Activated B cell treated with CpG ODN at 0.5 μM for 24 hours (primary cell): ENCODE data around the gene RGS14. TPM values are rescaled to one million over a fixed set of nuclear protein-coding genes. Genes with fewer than 3 reads are reported as not detected.

Experiments
- ATAC-seq: fragments of 200-7000 bp; cut with Tn5 transposase; one replicate; pipeline ENCODE4 v1.10.0; 2021; ENCODE audit warnings: low read depth, mild to moderate bottlenecking, moderate library complexity
- CTCF ChIA-PET: fragments of 350-600 bp; sonication (Branson Sonifier 250); formaldehyde crosslinking; loops from one replicate; lab custom pipeline; 2021; ENCODE audit warnings: antibody characterized with exemption; lab: Charles Lee
- POLR2A ChIA-PET: fragments of 350-600 bp; sonication (Branson Sonifier 250); formaldehyde crosslinking; loops from one replicate; lab custom pipeline; 2021; ENCODE audit warnings: antibody characterized with exemption; lab: Charles Lee
- DNase-seq: peaks from one replicate; pipeline ENCODE4 v3.0.0; 2022
- H3K27ac Mint-ChIP-seq: one replicate; pipeline ENCODE4 v1.8.0; 2020; ENCODE audit warnings: mixed read lengths
- H3K27me3 Mint-ChIP-seq: one replicate; pipeline ENCODE4 v1.8.0; 2021; ENCODE audit warnings: mixed read lengths
- H3K36me3 Mint-ChIP-seq: one replicate; pipeline ENCODE4 v1.8.0; 2021; ENCODE audit warnings: low read depth, mixed read lengths
- H3K4me1 Mint-ChIP-seq: one replicate; pipeline ENCODE4 v1.8.0; 2021; ENCODE audit warnings: mixed read lengths
- H3K4me3 Mint-ChIP-seq: one replicate; pipeline ENCODE4 v1.8.0; 2020; ENCODE audit warnings: mild to moderate bottlenecking, mixed read lengths
- H3K9me3 Mint-ChIP-seq: one replicate; pipeline ENCODE4 v1.8.0; 2020; ENCODE audit warnings: mixed read lengths
- intact Hi-C: fragments of 100-400 bp; cut with micrococcal nuclease; formaldehyde crosslinking; loops from one replicate; pipeline ENCODE4 v1.15.1; 2024
- total RNA-seq: library from RNA; stranded (reverse); gene quantifications from 2 replicates; pipeline ENCODE4 v1.2.3, GENCODE V29; 2022
- TF ChIP-seq, protein P1 (sequence below): fragments of 200-600 bp; IDR thresholded peaks from one replicate; pipeline ENCODE4 v1.8.0; 2022; ENCODE audit warnings: antibody characterized with exemption, mild to moderate bottlenecking

RGS14 gene
- total RNA-seq, 1 donor from 2014 or later: 58.3 TPM

DNA sequence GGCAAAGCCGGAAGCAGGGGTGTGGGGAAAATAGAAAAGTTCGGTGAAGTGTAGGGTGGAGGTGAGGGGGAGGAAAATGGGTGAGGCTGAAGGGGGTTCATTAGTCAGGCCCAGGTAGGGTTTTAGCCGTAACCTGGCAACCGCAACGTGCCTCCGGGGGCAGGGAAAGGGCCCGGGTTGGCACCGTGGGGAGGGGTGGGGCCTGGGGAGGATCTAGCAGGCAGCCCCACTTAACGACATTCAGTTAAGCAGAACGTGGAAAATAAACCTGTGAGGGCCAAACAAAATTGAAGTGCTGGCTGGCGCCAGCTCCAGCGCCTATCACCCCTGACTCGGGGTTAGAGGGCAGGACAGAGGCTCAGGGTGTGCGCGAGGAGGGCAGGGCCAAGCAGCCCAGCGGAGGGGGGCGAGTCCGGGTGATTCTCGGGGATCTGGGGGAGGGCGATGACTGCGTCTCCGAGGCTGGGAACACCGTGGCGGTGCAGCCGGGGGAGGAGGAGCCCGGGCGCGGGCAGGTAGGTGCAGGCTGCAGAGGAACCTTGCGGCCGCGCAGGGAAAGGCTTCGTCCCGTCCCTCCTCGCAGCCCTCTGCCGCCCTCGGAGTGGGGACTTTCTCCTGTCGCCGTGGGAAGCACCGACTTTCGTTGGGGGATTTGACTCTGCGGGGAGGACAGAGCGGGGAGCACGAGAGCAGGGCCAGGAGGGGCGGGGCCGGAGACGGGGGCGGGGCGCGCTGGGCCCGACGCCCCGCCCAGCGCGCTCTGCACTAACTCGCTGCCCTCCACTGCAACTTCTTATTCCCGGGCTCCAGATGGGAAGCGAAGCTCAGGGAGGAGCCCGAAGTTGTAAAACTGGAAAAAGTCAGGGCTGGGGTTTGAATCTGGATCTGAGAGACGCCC is 5.1 kb downstream of the RGS14 start:
- Mint-ChIP-seq H3K9me3 (no peaks in the 10 kb centered on the region), H3K27me3 (no peaks in the 10 kb centered on the region), H3K27ac (peak overlapping the region; percentile 83), H3K36me3 (peaks cover 22% of the 10 kb centered on the region), H3K4me1 (peaks cover 67% of the 10 kb centered on the region), H3K4me3 (peak overlapping the region; percentile 82)
- DNase-seq (peak; percentile 60), ATAC-seq (peak; percentile 73)
- TF ChIP-seq, protein P1, sequence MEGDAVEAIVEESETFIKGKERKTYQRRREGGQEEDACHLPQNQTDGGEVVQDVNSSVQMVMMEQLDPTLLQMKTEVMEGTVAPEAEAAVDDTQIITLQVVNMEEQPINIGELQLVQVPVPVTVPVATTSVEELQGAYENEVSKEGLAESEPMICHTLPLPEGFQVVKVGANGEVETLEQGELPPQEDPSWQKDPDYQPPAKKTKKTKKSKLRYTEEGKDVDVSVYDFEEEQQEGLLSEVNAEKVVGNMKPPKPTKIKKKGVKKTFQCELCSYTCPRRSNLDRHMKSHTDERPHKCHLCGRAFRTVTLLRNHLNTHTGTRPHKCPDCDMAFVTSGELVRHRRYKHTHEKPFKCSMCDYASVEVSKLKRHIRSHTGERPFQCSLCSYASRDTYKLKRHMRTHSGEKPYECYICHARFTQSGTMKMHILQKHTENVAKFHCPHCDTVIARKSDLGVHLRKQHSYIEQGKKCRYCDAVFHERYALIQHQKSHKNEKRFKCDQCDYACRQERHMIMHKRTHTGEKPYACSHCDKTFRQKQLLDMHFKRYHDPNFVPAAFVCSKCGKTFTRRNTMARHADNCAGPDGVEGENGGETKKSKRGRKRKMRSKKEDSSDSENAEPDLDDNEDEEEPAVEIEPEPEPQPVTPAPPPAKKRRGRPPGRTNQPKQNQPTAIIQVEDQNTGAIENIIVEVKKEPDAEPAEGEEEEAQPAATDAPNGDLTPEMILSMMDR: no peak
- CTCF ChIA-PET: interaction anchor here (1.5 to 2.5 kb wide), 2 partner anchors 8 to 92 kb away, joined by 3 to 7 read pairs; no protein-coding TSS in a partner anchor
- POLR2A ChIA-PET: interaction anchor here (1.0 to 3.3 kb wide), 2 partner anchors 11 to 63 kb away, joined by 3 to 23 read pairs; partner anchors contain the start of genes GRK6 and LMAN2
- intact Hi-C loops: loop anchor here (1.0 to 2.0 kb wide), 3 partner anchors 7 to 16 kb away; partner anchors contain the start of gene LMAN2

DNA sequence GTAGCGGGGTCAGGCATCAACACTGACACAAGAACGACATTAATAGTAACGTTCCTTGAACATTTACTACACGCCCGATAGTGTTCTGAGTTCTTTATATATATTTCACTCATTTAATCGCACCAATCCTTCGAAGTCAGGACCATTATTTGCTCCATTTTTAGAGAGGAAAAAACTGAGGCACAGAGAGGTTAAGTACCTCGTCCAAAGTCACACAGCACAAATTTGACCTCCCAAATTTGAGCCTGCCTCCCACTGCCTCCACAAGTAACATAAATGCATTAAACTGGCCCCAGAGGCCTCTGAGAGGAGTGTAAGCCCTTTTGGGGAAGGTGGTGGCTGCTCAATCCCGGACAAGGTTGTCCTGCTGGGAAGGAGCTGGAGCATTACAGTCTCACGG is 5.8 kb downstream of the RGS14 start:
- Mint-ChIP-seq H3K4me1 (peaks cover 67% of the 10 kb centered on the region), H3K27me3 (no peaks in the 10 kb centered on the region), H3K27ac (no peak overlapping the region), H3K9me3 (no peaks in the 10 kb centered on the region), H3K4me3 (no peak overlapping the region), H3K36me3 (peaks cover 29% of the 10 kb centered on the region)
- ChIA-PET POLR2A (no interaction called here), CTCF (no interaction called here)
- no peak for DNase-seq
- ATAC-seq: no peak
- TF ChIP-seq, protein P1: no peak
- intact Hi-C loops: loop anchor here (2.0 kb wide), 1 partner anchor 17 kb away; no protein-coding TSS in a partner anchor

DNA sequence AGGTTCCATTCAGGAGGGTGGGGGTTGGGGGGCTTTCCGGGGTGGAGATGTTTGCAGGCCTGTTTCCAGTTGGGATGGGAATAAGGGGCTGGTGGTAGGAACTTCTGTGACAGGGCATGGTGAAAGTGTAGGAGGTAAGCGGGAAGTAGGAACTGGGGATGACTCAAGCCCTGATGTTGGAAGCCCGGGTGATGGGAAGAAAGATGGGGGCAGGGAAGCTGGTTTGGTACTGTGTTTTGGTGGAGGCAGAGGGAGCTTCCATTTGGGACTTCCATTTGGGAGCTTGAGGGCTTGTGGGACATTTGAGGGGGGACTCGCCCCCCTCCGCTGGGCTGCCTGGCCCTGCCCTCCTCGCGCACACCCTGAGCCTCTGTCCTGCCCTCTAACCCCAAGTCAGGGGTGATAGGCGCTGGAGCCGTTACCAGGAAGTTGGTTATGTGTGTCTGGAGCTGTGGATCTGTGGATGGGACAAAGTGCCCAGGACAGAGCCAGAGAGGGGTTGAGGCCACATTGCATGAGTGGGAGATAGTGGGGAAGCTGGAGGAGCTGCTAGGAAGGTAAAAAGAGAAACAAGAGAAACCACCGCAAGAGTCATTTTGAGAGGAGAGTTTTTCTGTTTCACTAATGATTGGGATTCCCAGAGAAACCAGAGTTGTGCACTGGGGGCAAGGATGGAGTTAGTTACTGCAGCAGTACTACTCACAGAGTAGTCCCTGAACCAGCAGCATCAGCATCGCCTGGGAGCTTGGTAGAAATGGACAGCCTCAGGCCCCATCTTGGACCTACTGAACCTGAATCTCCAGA is 6.6 kb downstream of the RGS14 start:
- Mint-ChIP-seq H3K4me1 (peaks cover 67% of the 10 kb centered on the region), H3K4me3 (no peak overlapping the region), H3K27ac (no peak overlapping the region), H3K9me3 (no peaks in the 10 kb centered on the region), H3K36me3 (peaks cover 37% of the 10 kb centered on the region), H3K27me3 (no peaks in the 10 kb centered on the region)
- ChIA-PET POLR2A (interaction anchor here (0.9 to 1.2 kb wide), 2 partner anchors 8 to 13 kb away, joined by 3 to 4 read pairs; partner anchors contain the start of gene LMAN2), CTCF (interaction anchor here (1.3 kb wide), 1 partner anchor 25 kb away, joined by 3 read pairs; no protein-coding TSS in a partner anchor)
- ATAC-seq (no peak), DNase-seq (no peak)
- intact Hi-C loops: no loop called here
- TF ChIP-seq, protein P1: no peak

DNA sequence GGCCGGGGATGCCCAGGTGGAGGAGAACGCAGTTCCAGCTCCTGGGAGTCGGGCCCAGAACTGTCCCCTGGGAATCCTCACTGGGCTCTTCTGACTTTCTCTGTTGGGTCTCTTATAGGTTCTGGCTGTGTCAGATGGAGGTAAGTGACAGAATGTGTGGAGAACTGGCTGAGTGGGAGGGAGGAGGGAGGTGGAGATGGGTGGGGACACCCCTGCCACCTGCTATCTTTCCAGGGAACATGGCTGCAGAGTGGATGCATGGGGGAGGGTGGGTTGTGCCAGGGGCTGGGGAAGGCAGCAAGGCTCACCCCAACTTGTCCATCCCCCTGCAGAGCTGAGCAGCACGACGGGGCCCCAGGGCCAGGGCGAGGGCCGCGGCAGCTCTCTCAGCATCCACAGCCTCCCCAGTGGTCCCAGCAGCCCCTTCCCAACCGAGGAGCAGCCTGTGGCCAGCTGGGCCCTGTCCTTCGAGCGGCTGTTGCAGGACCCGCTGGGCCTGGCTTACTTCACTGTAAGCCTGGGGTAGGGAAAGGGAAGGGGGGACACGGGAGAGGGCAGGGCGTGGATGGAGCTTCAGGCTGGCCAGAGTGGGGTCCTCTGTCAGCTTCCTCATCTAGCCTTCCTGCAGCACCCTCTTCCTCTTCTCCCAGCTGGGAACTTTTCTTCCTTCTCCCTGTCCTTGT is 8.3 kb downstream of the RGS14 start:
- H3K36me3 Mint-ChIP-seq: peaks cover 38% of the 10 kb centered on the region
- DNase-seq: no peak
- ATAC-seq: no peak
- TF ChIP-seq, protein P1: no peak
- H3K27me3 Mint-ChIP-seq: no peaks in the 10 kb centered on the region
- POLR2A ChIA-PET: no interaction called here
- peaks cover 62% of the 10 kb centered on the region for H3K4me1 Mint-ChIP-seq
- H3K4me3 Mint-ChIP-seq: no peak overlapping the region
- no peaks in the 10 kb centered on the region for H3K9me3 Mint-ChIP-seq
- intact Hi-C loops: no loop called here
- CTCF ChIA-PET: interaction anchor here (1.3 kb wide), 1 partner anchor 24 kb away, joined by 3 read pairs; no protein-coding TSS in a partner anchor
- no peak overlapping the region for H3K27ac Mint-ChIP-seq
